Measurements from ENCODE around the gene RPGR.

The RPGR gene

GRCh38 chrX:38262715-38263620, 64.3 kb downstream of the RPGR start:
- DNase-seq (ENCODE audit: low read depth) = no peak

- DNase-seq (ENCODE audit: low read depth) = no peak
Measured at GRCh38 chrX:38260231-38260630, 67.1 kb downstream of the RPGR start.

GRCh38 chrX:38256019-38256418, 71.3 kb downstream of the RPGR start:
- no peak for DNase-seq (ENCODE audit: low read depth)

- DNase-seq (ENCODE audit: low read depth) = no peak
Measured at GRCh38 chrX:38249965-38250364, 77.3 kb downstream of the RPGR start.

- no peak for DNase-seq (ENCODE audit: low read depth)
Measured at GRCh38 chrX:38247051-38247450, 80.3 kb downstream of the RPGR start.

- no peak for DNase-seq (ENCODE audit: low read depth)
Measured at GRCh38 chrX:38240541-38240940, 86.8 kb downstream of the RPGR start.

- no peak for DNase-seq (ENCODE audit: low read depth)
Measured at GRCh38 chrX:38236901-38237615, 90.3 kb downstream of the RPGR start.

- no peak for DNase-seq (ENCODE audit: low read depth)
Measured at GRCh38 chrX:38233891-38234667, 93.2 kb downstream of the RPGR start.

GRCh38 chrX:38232079-38232686, 95.1 kb downstream of the RPGR start:
- DNase-seq (ENCODE audit: low read depth) = no peak

- no peak for DNase-seq (ENCODE audit: low read depth)
Measured at GRCh38 chrX:38225093-38225492, 102.2 kb downstream of the RPGR start.

- no peak for DNase-seq (ENCODE audit: low read depth)
Measured at GRCh38 chrX:38224160-38224559, 103.1 kb downstream of the RPGR start.

GRCh38 chrX:38221391-38221929, 105.8 kb downstream of the RPGR start:
- no peak for DNase-seq (ENCODE audit: low read depth)

GRCh38 chrX:38220415-38221390, 106.6 kb downstream of the RPGR start, which contains the start of gene SRPX:
Gene SRPX (minus strand): TSS chrX:38220871. CDS start chrX:38220792, 79 bp downstream.
- DNase-seq (ENCODE audit: low read depth) = no peak

GRCh38 chrX:38220024-38220414, 107.3 kb downstream of the RPGR start:
- DNase-seq (ENCODE audit: low read depth) = no peak

Measured in activated gamma-delta T cell treated with anti-CD3 and anti-CD28 coated beads, Interleukin-2, amount 50 U/mL, for 16 hours (primary cell).